GM12878 (cell line): Measurements from ENCODE around the gene MRRF.

Experiments used
- ATF3 ChIP-seq: IDR thresholded peaks from 2 replicates; pipeline ENCODE4 v1.6.1; 2011; ENCODE audit warnings: low read depth, mild to moderate bottlenecking, low read length, moderate library complexity, borderline replicate concordance; ENCODE audit errors: extremely low read depth
- BHLHE40 ChIP-seq, 2 experiments: fragments of 450-650 bp in 1 of 2; IDR thresholded peaks; 2 replicates each; pipeline ENCODE4 v1.6.1; 2011 to 2017; ENCODE audit warnings: low read depth in 2 of 2, borderline replicate concordance in 1 of 2, improper control_type of control experiment in 1 of 2, low read length in 1 of 2, mild to moderate bottlenecking in 1 of 2
- BMI1 ChIP-seq: fragments of 450-650 bp; IDR thresholded peaks from 2 replicates; pipeline ENCODE4 v1.6.1; 2016; ENCODE audit warnings: mild to moderate bottlenecking, moderate library complexity, borderline replicate concordance
- BRCA1 ChIP-seq: IDR thresholded peaks from 2 replicates; pipeline ENCODE4 v1.6.1; 2011; ENCODE audit warnings: low read depth, low read length, improper control_type of control experiment
- CTCF ChIP-seq, 3 experiments: IDR thresholded peaks in 2 of 3; conservative IDR thresholded peaks in 1 of 3; 2 replicates each; pipeline ENCODE4 v1.5.1; 2011; ENCODE audit warnings: low read depth in 3 of 3, low read length in 3 of 3, mild to moderate bottlenecking in 3 of 3, control low read depth in 2 of 3, moderate library complexity in 2 of 3, inconsistent platforms in 1 of 3, mixed read lengths in 1 of 3; ENCODE audit not compliant: control insufficient read depth in 2 of 3, insufficient read depth in 1 of 3; ENCODE audit errors: extremely low read depth in 1 of 3
- E2F4 ChIP-seq: IDR thresholded peaks from 2 replicates; pipeline ENCODE4 v1.6.1; 2012; ENCODE audit warnings: low read depth, low read length, improper control_type of control experiment
- EP300 ChIP-seq, 2 experiments: fragments of 150-350 bp in 1 of 2; IDR thresholded peaks; 2 replicates each; pipeline ENCODE4 v1.6.1; 2011 to 2012; ENCODE audit warnings: low read depth in 2 of 2, low read length in 2 of 2, borderline replicate concordance in 1 of 2, improper control_type of control experiment in 1 of 2, inconsistent platforms in 1 of 2; ENCODE audit not compliant: control insufficient read depth in 1 of 2
- EZH2 ChIP-seq: IDR thresholded peaks from 2 replicates; pipeline ENCODE4 v1.6.1; 2012; ENCODE audit warnings: low read depth, mild to moderate bottlenecking, control low read depth, inconsistent platforms, low read length, borderline replicate concordance; ENCODE audit not compliant: control insufficient read depth
- IRF5 ChIP-seq: fragments of 450-650 bp; IDR thresholded peaks from 2 replicates; pipeline ENCODE4 v1.6.1; 2017; ENCODE audit warnings: borderline replicate concordance
- POLR2A ChIP-seq: IDR thresholded peaks from 2 replicates; pipeline ENCODE4 v1.6.1; 2011; ENCODE audit warnings: low read depth, mild to moderate bottlenecking, low read length
- YY1 ChIP-seq: IDR thresholded peaks from 2 replicates; pipeline ENCODE4 v1.6.1; 2011; ENCODE audit warnings: low read depth, mild to moderate bottlenecking, low read length
- ZBTB4 ChIP-seq: fragments of 450-650 bp; formaldehyde crosslinking; IDR thresholded peaks from 2 replicates; pipeline ENCODE4 v1.4.0; 2022; ENCODE audit warnings: mild to moderate bottlenecking, moderate library complexity

- no peak for TF ChIP-seq CTCF (IDR thresholded peaks at IDR 0.05 in 2 of 3, conservative IDR thresholded peaks at IDR 0.05 in 1 of 3; ENCODE audit: control insufficient read depth in 2 of 3, extremely low read depth in 1 of 3, insufficient read depth in 1 of 3, low read depth in 3 of 3, low read length in 3 of 3)
- TF ChIP-seq EP300 (IDR thresholded peaks at IDR 0.05; ENCODE audit: borderline replicate concordance in 1 of 2, control insufficient read depth in 1 of 2, low read depth in 2 of 2, low read length in 2 of 2): no peak
- TF ChIP-seq E2F4: no peak
- TF ChIP-seq BHLHE40 (IDR thresholded peaks at IDR 0.05; ENCODE audit: borderline replicate concordance in 1 of 2, low read depth in 2 of 2, low read length in 1 of 2): no peak
- TF ChIP-seq ATF3: no peak
- TF ChIP-seq EZH2: no peak
- no peak for TF ChIP-seq POLR2A
- TF ChIP-seq BMI1: no peak
- TF ChIP-seq ZBTB4 (CRISPR knock-in tag): no peak
- TF ChIP-seq IRF5: no peak
- no peak for TF ChIP-seq YY1
- TF ChIP-seq BRCA1: no peak
Measured at GRCh38 chr9:122221183-122221811, 43.4 kb upstream of the MRRF start.
